Thyroid gland (tissue), 4 donors: ENCODE measurements around the gene CHPF.

ENCODE experiments used
- POLR2A ChIP-seq, 2 donors: fragments of 450-650 bp; IDR thresholded peaks; one replicate each; pipeline ENCODE4 v1.6.1; 2017; ENCODE audit warnings: antibody characterized with exemption in 2 of 2, mild to moderate bottlenecking in 2 of 2, moderate library complexity in 1 of 2
- TF ChIP-seq, protein P1 (sequence below), 6 experiments: fragments of 200-600 bp in 3 of 6; fragments of 450-650 bp in 3 of 6; sonication (generic) in 3 of 6; IDR thresholded peaks; one replicate each; pipeline ENCODE4 v1.5.1; 2016 to 2019; ENCODE audit warnings: antibody characterized with exemption in 6 of 6, mild to moderate bottlenecking in 2 of 6, inconsistent platforms in 1 of 6, moderate library complexity in 1 of 6

DNA sequence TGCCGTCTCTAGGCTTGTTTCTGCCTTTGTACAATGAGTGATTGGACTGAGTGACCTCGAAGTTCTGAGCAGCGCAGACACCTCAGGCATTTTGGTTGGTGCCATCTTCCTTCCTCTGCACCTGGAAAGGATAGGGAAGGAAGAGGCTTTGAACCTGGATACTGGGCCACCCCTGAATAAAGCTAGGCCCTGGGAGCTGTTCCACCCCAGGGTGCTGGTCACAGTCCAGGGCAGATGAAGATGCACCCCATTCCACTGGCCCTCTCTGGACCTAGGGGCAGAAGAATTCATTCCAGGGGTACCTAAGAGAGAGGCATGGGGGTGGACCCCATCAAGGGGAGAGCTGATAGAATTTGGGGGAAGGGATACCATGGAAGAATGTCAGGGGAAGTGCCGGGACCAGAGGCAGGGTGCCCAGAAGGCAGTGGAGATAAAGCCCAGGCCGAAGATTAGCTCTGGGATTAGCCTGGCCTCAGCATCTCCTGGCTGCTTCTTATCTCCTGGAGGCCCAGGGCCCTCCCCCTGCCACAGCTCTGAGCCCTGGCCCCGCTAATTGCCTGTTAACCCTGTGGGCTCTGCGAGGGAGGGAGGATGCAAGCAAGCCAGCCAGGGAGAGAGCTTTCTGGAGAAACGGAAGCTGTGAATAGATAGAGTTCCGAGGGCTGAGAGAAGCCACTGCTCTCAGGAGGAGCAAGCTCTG is 17.9 kb downstream of the CHPF start:
- TF ChIP-seq, protein P1, sequence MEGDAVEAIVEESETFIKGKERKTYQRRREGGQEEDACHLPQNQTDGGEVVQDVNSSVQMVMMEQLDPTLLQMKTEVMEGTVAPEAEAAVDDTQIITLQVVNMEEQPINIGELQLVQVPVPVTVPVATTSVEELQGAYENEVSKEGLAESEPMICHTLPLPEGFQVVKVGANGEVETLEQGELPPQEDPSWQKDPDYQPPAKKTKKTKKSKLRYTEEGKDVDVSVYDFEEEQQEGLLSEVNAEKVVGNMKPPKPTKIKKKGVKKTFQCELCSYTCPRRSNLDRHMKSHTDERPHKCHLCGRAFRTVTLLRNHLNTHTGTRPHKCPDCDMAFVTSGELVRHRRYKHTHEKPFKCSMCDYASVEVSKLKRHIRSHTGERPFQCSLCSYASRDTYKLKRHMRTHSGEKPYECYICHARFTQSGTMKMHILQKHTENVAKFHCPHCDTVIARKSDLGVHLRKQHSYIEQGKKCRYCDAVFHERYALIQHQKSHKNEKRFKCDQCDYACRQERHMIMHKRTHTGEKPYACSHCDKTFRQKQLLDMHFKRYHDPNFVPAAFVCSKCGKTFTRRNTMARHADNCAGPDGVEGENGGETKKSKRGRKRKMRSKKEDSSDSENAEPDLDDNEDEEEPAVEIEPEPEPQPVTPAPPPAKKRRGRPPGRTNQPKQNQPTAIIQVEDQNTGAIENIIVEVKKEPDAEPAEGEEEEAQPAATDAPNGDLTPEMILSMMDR (IDR thresholded peaks at IDR 0.05): no peak
- no peak for TF ChIP-seq POLR2A (IDR thresholded peaks at IDR 0.05)
